Stromal cell of bone marrow (primary cell): ENCODE measurements around the gene FOSL1.

Experiments
- DNase-seq: peaks from one replicate; pipeline ENCODE4 v3.0.0-alpha.2; 2012; ENCODE audit warnings: low read depth

FOSL1 gene

DNA sequence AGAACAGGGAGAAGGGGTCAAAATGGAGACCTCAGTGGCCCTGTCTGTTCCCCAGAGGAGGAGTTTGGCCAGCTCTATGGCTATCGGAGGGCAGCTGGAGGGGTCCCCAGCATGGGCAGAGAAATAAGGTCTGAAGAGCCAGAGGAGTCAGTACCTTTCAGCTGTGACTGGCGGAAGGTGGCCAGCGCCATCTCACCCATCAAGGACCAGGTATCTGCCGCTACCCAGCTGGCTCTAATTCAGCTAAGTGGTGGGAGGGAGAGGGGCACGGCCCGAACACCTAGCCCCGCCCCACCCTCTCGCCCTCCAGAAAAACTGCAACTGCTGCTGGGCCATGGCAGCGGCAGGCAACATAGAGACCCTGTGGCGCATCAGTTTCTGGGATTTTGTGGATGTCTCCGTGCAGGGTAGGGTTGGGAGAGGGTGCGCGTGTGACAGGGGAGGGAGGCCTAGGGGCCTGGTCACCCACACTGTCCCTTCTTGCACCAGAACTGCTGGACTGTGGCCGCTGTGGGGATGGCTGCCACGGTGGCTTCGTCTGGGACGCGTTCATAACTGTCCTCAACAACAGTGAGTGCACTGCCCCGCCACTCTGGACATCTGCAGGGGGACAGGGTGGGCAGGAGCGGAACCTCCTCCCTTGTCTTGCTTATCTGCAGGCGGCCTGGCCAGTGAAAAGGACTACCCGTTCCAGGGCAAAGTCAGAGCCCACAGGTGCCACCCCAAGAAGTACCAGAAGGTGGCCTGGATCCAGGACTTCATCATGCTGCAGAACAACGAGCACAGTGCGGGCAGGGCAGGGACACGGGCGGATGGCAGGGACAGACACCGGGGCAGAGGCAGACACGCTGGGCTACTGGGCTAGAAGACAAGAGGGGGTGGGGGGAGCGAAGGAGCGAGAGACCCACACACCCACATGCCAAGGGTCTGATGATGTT, 17.8 kb downstream of the FOSL1 start:
- DNase-seq = no peak

- no peak for DNase-seq
Measured at GRCh38 chr11:65880844-65881421, 19.3 kb downstream of the FOSL1 start.

- no peak for DNase-seq
Measured at GRCh38 chr11:65880027-65880426, 20.2 kb downstream of the FOSL1 start.

DNA sequence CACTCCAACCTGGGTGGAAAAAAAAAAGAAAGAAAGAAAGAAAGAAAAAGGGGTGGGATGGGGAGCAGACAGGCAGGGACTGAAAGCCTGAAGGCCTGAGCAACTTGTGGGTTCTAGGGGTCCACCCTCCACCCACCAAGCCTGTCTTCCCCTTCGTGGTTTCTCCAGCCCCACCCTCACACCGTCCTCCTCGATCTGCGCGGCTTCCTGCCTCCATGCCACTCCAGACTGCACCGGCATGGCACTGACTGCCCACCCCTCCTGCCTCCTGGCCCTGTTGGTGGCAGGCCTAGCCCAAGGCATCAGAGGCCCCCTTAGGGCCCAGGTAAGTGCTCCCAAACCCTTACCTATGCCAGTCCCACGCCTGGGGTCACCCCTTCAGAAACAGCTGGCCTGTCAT, 20.6 kb downstream of the FOSL1 start, which contains the start of gene CTSW:
CTSW (plus strand) TSS at position 221 of the 400 bp plus-strand sequence; CDS start at position 239, 18 bp downstream.
- DNase-seq = no peak

GRCh38 chr11:65873318-65874156, 26.7 kb downstream of the FOSL1 start:
- peak; percentile 84 for DNase-seq

DNA sequence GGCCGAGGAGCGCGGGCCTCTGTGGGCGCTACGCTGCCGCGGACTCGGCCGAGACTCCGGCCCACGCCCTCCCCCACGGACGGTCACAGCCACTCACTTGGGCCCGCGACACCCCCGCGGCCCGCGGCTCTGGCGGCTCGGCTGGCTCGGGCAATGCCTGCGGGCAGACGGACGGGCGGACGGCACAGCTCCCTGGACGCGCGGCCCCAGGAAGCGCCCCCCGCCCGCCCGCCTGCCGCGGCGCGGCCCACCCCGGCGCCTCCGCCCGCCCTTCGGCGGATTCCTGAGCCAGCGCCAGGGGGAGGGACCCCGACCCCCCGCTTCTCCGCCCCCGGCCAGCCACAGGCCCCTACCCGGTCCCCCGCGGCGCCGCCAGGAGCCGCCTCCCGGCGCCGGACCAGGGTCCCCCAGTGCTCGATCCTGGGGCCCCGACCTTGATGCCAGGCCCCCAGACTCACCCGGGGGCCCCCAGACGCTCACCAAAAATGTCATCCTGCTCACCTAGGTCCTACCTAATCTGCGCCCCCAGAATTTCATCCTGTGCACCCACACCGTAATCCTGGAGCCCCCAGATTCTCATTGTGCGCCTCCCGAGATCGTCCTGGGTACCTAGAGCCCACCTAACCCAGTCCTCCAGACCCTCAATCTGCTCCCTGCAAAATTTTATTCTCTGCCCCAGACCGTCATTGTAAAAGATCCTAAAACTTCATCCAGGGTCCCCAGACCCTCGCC, 27.4 kb downstream of the FOSL1 start, which contains the start of gene EFEMP2:
EFEMP2 (minus strand) TSS at position 215 of the 732 bp plus-strand sequence. CDS start 446 bp downstream, outside the sequence.
- DNase-seq = no peak

DNA sequence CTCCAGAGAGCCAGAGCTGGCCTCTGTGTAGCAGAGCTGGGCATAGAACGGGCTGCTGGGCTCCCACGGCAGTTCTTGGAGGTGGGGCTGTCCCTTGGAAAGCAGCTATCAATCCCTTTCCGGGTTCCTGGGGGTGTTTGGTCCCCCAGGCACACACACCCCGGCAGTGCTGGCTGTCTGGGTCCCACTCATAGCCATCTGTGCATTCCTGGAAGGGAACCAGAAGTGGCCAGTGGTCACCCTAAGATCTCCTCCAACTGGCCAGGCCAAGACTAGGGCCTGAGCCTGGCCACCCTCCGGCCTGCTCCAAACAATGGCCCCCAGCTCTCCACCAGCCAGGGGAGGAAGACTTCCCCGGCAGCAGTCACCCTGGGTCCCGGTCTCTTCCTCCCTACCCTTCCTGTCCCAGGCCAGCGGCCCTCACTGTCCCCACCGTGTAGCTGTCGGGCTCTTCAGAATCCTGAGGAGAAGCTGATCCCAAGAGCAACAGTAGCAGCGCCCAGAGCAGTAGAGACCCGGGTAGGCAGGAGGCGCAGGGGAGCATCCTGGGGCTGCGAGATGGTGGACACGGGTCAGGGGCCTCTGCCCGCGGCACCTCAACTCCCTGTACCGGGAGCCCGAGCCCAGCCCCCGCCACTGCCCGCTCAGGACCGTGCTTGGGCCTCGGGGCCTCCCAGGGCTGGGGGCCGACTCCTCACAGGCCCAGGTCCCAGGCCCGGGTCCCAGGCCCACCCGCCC, 28.2 kb downstream of the FOSL1 start:
- no peak for DNase-seq

- DNase-seq = no peak
Measured at GRCh38 chr11:65870706-65871681, 29.2 kb downstream of the FOSL1 start.

DNA sequence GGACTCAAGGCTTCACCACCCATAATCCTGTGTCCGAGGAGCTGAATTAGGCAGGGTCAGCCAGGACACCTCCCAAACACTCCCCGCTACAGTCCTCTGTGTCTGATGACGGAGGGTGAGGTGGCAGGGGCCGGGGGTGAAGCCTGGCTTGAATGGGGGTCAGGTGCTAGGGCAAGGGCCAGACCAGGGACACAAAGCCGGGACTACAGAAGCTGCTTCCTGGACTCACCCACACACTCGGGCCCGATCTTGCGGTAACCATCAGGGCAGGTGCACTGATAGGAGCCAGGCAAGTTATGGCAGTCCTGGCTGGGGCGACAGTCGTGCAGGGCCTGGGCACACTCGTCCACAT, 29.9 kb downstream of the FOSL1 start:
- DNase-seq = no peak

- no peak for DNase-seq
Measured at GRCh38 chr11:65869643-65870306, 30.4 kb downstream of the FOSL1 start.

DNA sequence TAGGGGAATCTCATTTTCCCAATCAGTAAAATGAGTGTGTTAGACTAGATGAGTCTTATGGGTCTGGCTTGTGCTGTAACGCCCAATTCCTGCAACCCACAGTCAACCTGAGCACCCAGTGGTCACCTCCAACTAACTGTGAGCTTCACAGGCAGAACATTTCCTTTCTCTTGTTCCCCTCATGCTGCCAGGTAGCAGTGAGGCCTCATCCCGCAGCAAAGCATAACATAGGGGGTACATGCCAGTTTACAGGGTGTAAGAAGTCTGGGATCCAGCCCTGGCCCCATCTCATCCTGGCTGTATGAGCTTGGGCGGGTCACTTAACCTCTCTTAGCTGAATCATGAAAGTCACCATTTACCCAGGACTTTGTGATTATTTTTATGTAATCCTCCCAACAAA, 31.3 kb downstream of the FOSL1 start:
- DNase-seq = no peak

- no peak for DNase-seq
Measured at GRCh38 chr11:65868076-65868667, 32.0 kb downstream of the FOSL1 start.

DNA sequence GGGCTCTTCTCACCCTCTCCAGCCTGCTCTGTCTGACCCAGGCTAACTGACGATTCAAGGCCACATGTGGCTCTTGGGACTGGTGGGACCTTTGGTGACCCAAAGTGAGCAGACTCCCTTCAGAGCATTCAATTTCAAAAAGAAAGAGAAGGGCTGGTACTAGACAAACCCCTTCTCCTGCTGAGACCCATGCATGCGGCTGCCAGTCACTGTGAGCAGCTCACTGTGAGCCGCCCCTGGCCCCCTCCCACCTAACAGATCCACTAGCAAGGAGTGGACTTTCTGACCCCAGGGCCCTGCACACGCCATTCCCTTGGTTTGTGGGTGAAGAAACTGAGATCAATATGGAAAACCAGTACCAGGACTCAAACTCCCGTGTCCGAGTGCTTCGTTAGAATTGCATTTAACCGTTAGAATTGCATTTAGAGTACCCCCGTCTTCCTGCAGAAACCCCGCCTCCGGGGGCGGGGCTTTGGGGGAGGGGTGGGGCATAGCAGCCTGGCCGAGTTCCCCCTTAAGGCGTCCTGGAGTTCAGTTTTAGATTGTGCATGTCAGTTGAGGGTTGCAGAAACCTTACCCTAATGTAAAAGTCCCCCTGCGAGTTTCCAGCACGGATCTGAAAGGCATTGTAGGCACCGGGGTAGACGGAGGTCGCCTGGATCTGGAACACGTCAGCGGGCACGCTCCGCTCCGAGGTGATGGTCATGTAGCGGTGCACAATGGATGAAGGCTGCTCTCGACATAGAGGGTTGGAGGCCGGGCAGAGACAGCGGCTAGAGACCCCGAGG, 32.7 kb downstream of the FOSL1 start:
- no peak for DNase-seq

DNA sequence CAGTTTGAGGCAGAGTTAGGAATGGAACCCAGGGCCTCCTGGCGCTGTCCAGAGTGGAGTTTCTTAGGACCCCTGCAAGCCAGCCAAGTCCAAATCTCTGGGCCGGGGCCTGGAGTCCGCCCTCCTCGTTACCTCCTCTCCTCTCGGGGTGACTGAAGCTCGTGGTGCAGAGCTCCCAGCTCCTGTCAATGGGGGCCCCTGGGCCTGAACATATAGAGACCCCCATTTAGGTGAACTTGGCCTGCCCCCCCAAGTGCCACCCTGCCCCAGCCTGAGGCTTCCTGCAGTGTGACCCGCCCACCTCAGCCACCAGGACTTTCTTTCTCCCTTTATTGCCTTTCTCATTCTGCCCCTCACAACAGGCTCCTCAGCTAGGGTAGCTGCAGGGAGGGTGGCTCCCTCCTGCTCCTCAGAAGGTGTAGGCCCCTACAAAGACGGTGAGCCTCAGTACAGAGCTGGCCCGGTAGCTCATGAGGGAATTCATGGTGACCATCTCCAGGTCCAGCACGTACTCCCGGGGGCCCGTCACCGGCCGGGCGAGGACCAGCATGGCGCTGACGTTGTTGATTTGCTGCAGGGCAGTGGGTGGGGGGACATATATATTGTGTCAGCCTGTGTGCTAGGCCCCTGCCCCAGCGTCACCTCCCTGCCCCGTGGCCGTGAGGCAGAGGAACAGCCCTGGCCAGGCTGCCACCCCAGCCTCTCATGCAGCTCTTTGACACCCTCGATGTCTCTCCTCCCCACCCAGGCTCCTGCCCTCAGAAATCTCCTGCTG, 33.5 kb downstream of the FOSL1 start:
- no peak for DNase-seq

DNA sequence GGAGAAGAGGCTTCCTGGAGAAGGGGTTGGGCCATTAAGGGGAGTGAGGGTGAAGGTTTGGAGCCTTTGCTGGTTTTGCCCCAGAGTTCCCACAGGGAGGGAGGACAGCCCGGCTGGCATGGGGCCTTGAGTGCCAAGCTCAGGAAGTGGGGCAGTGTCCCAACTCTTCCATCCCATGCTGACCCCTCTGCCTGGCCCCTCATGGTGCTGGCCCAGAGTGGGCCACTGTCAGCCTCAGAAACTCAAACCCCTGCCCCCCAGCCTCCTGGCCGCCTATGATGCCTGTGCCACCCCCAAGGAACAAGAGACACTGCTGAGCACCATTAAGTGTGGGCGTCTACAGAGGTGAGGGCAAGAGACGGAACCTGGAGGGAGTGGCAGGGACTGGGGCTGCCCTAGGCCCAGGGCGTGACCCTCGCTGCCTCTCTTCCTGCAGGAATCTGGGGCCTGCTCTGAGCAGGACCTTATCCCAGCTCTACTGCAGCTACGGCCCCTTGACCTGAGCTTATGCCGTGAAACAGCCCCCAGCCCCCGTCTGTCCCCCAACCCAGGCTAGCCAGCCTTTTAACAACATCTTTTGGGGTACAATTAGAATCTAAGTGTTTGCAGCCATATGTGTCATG, 34.5 kb downstream of the FOSL1 start:
- no peak for DNase-seq

GRCh38 chr11:65864706-65865471, 35.3 kb downstream of the FOSL1 start:
- no peak for DNase-seq
